Measurements from ENCODE around the gene DCXR. TPM values are rescaled to one million over a fixed set of nuclear protein-coding genes. Genes with fewer than 3 reads are reported as not detected.

Gene DCXR
- total RNA-seq, 1 donor from 2014 or later, result 1,477 TPM

- no peak for ATAC-seq
- DNase-seq (ENCODE audit: low spot score), result no peak
Observed at GRCh38 chr17:82055965-82056728, 18.6 kb upstream of the DCXR start.

- DNase-seq (ENCODE audit: low spot score) (no peak), ATAC-seq (no peak)
Observed at GRCh38 chr17:82055023-82055964, 17.8 kb upstream of the DCXR start.

- no peak for DNase-seq (ENCODE audit: low spot score)
Observed at GRCh38 chr17:82054351-82055022, 17.0 kb upstream of the DCXR start.

GRCh38 chr17:82053556-82054263 is 16.2 kb upstream of the DCXR start:
- no peak for ATAC-seq
- no peak for DNase-seq (ENCODE audit: low spot score)

More at GRCh38 chr17:82054351-82055022, 17.0 kb upstream of the DCXR start:
- ATAC-seq, result no peak

GRCh38 chr17:82053130-82053529 is 15.6 kb upstream of the DCXR start:
- no peak for DNase-seq (ENCODE audit: low spot score)
- no peak for ATAC-seq

DNA sequence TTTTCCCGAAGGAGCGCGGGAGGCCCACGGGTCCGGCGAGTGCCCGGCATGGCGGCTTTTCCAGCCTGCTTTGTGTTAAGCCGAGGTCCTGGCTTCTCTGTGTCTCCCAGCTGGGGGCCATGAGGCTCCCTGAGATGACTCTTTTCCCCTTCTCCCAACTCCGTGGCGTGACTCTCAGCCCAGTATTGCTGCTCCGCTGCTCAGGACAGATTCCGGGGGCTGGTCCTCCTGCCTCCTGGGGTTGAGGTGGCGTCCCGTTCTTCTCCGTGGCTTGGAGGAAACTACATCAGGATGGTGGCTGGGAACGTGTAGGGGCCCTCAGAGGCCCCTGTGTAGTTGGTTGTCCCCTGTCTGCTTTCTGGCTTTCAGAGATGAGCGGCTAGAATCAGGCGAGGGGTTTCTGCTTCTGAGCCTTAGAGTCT is 15.2 kb upstream of the DCXR start:
- no peak for ATAC-seq

DNA sequence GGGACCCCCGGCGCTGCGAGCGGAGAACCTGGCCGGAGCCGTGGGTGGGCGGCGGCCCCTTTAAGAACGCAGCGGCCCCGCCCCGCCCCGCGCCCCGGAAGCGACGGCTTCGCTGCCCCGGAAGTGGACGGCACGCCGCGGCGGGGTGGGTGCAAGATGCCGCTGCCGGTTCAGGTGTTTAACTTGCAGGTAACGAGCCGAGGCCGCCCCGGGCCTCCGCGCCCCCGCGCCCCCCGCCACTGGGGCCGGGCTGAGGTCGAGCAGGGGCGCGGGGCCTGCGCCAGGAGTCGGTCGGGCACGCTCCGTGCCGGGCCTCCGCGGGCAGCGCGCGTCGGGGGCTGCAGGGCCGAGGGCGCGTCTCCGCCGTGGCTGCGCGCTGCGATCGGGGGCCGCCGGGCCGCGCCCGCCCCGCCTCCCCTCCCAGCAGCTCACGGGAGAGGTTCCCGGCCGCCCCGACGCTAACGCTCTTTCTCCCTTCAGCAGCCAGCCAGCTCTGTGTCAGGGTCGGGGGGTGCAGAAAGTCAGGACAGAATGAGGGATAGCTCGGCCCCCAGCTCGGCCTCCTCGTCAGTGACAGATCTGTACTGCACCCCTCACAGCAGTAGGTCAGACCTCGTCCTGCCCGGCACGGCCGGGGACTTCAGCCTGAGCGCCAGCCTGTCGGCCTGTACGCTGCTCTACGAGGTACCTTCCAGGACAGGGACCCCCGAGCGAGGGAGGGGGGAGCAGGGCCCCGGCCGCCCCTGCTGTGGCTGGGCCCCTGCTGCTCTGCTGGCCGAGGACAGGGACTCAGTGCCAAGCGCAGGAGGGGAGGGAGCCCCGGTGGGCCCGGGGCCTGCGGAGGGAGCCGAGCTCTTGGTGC is 14.5 kb upstream of the DCXR start, which contains the start of the genes GPS1 and RFNG:
Gene GPS1, plus strand, starts transcription at position 123 of the 862 bp plus-strand sequence. Its CDS starts 34 bp downstream, at position 157.
Gene RFNG, minus strand, starts transcription at position 36 of the 862 bp plus-strand sequence. CDS start 45 bp downstream, outside the sequence.
- peak; percentile 85 for DNase-seq (ENCODE audit: low spot score)
- ATAC-seq, result peak; percentile 63

More for the DNA sequence above, 15.2 kb upstream of the DCXR start:
- no peak for DNase-seq (ENCODE audit: low spot score)

- peak; percentile 6 for ATAC-seq
- DNase-seq (ENCODE audit: low spot score), result no peak
Observed at GRCh38 chr17:82050761-82051641, 13.5 kb upstream of the DCXR start.

DNA sequence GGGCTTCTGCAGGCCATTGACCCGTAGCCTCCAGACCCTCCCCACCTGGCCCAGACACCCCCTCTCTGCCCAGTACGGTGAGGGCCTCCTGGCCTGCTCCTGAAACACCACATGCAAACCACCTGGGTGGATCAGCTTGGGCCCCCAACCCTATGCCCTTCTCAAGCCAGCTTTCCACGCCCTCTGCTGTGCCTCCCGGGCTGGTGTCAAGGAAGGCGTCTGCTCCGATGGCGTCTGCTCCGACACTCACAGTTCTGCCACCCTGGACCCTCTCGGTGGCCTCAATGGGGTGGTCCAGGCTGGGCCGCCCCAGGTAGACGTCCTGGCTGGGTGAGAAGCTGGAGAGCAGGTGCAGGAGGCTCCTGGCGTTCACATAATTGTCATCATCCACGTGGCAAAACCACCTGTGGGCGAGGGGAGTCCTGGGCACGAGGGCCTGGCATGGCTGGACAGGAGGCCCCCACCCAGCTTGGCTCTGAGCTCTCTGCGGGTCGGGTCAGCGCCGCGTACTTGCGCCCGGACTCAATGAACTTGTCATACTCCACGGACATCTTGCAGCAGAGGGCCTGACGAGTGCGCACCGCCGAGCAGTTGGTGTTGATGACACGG is 12.8 kb upstream of the DCXR start:
- no peak for ATAC-seq
- DNase-seq (ENCODE audit: low spot score), result no peak

GRCh38 chr17:82049521-82049971 is 12.0 kb upstream of the DCXR start:
- DNase-seq (ENCODE audit: low spot score) (no peak), ATAC-seq (no peak)

DNA sequence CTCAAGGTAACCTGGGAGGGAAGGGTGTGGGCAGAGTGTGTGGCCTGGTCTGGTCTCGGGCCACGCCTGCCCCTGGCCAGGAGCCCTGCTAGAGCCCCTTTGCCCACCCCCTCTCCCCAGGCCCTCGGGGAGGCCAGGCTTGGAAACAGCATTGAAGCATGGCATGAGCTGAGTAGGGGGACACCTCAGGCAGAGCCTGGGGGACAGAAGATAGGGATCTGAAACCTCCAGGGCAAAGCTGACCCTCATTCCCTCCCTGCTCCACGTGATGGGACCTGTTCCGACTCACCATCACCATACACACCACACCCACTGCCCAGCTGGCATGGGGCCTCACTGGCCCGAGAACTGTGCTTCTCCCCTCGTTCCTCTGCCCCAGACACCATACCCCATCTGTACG is 11.6 kb upstream of the DCXR start:
- DNase-seq (ENCODE audit: low spot score) (no peak), ATAC-seq (no peak)

- DNase-seq (ENCODE audit: low spot score), result no peak
Observed at GRCh38 chr17:82048571-82048971, 11.1 kb upstream of the DCXR start.

DNA sequence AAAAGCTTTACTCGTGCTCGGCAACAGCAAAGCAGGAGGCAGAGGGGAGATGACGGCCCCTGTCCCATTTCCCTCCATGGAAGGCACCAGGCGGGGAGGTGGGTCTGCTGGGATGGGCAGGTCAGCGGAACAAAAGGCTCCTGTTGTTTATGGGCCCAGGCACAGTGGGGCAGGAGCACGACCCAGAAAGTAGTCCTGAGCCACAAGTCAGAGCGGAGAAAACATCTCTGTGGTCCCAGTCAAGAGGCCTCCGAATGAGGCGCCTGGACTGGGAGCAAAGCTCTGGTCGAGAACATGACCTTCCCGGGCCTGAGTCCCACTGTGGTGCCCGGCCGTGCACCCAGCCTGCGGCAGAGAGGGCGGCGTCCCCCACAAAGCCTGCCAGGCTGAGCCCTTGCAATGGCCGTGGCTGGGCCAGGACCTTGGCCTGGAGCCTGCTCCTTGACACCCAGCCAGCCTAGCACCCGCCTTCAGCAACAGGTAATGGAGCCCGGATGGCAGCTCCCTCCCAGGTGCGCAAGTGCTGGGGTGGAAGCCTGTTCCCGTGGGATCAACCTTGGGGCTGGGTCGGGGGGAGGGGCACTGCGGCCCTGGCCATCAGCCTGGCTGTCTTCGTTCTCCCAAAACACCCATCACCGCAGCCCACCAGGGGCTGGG is 10.5 kb upstream of the DCXR start:
- DNase-seq (ENCODE audit: low spot score) (peak; percentile 94), ATAC-seq (peak; percentile 80)

More at GRCh38 chr17:82048571-82048971, 11.1 kb upstream of the DCXR start:
- peak; percentile 5 for ATAC-seq

GRCh38 chr17:82047379-82047778 is 9.9 kb upstream of the DCXR start:
- ATAC-seq, result no peak
- no peak for DNase-seq (ENCODE audit: low spot score)

DNA sequence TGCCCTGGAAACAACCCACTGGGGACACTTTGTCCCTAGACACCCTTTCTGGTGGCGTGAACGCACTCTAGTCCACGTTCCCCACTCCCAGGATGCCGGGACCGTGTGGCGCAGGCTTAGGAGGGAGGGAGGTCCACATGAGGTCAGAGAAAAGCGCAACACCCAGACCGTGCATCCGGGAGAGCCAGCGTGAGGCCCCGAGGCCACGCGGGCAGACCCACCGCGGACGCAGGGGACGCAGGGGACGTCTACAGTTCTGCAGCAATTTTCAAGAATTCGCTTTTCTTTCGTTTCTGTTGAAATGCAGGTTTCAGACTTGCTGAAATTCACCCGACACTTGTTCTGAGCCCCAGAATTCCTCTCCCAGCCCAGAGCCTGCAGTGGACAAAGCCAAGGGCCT is 9.4 kb upstream of the DCXR start:
- no peak for DNase-seq (ENCODE audit: low spot score)

GRCh38 chr17:82045936-82046484 is 8.5 kb upstream of the DCXR start:
- DNase-seq (ENCODE audit: low spot score), result no peak
- no peak for ATAC-seq

More for the DNA sequence above, 9.4 kb upstream of the DCXR start:
- ATAC-seq, result no peak

GRCh38 chr17:82043507-82043906 is 6.0 kb upstream of the DCXR start:
- ATAC-seq, result no peak

More at GRCh38 chr17:82043507-82043906, 6.0 kb upstream of the DCXR start:
- DNase-seq (ENCODE audit: low spot score), result no peak

All from left lobe of liver (tissue), 2 donors.